ENCODE data around the gene TEX12. TPM values are rescaled to one million over a fixed set of nuclear protein-coding genes. Genes with fewer than 3 reads are reported as not detected.

Gene TEX12
- total and polyA plus RNA-seq, 10 donors = 0.16 to 2.9 (median 0.57) TPM; not detected in 5

DNA sequence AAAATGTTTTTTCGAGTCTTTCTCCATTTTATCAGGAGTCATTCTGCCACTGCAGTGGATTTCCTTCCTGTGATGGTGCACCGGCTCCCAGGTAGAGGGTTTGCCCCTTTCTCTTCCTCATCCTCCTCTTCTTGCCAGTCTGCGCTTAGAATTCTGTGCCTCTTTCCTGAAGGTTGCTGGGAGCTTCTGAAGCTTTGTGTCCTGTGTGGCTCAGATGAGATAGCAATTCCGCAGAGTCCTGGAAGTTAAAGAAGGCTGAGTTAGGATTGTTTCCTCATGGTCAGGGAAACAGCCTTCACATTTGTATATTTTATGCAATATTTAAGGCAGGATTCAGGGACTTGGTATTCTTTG lies 8.4 kb downstream of the TEX12 start:
- Histone ChIP-seq H3K36me3 (no peaks in the 10 kb centered on the region), H3K9me3 (no peaks in the 10 kb centered on the region), H3K27me3 (replicated peaks in 1 of 7) (peaks cover 0 to 4% (median 0%) of the 10 kb centered on the region in 7 donors), H3K27ac (peak overlapping the region in 1 of 8 donors; percentile 22), H3K4me3 (peak overlapping the region in 5 of 8 donors; percentile 6 to 58 (median 9)), H3K4me1 (peaks cover 6 to 36% (median 24%) of the 10 kb centered on the region in 6 donors)
- no peak for DNase-seq
- WGBS, 5 donors = 25 to 33% (median 27%) methylated on average over 4 of the region's 4 CpGs
- TF ChIP-seq POLR2A (IDR thresholded peaks at IDR 0.05) (no peak), POLR2AphosphoS5 (IDR thresholded peaks at IDR 0.05) (no peak)
- TF ChIP-seq, protein P1, sequence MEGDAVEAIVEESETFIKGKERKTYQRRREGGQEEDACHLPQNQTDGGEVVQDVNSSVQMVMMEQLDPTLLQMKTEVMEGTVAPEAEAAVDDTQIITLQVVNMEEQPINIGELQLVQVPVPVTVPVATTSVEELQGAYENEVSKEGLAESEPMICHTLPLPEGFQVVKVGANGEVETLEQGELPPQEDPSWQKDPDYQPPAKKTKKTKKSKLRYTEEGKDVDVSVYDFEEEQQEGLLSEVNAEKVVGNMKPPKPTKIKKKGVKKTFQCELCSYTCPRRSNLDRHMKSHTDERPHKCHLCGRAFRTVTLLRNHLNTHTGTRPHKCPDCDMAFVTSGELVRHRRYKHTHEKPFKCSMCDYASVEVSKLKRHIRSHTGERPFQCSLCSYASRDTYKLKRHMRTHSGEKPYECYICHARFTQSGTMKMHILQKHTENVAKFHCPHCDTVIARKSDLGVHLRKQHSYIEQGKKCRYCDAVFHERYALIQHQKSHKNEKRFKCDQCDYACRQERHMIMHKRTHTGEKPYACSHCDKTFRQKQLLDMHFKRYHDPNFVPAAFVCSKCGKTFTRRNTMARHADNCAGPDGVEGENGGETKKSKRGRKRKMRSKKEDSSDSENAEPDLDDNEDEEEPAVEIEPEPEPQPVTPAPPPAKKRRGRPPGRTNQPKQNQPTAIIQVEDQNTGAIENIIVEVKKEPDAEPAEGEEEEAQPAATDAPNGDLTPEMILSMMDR (IDR thresholded peaks at IDR 0.05 in 8 of 11, conservative IDR thresholded peaks at IDR 0.05 in 3 of 11) = no peak
- intact Hi-C loops (cut with DNase I; ENCODE audit: low total_unique reads) = no loop called here

DNA sequence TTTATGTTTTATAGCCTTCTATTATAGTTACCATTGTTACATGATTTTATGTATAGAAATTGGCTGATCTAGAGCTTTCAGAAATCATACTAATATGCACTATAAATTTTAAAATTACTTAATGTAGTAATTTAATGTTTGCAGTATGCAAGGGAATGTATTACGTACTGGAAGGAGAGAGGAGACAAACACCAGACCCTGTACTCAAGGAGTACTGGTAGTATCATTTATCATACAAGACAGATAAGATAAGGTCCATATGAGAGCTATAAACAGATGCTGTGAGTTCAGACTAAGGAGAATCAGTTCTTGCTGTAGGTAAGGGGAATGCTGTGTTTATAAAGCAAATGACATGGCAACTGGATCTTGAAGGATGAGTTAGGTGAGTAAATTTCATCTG lies 8.9 kb downstream of the TEX12 start:
- DNase-seq = no peak
- Histone ChIP-seq H3K36me3 (no peaks in the 10 kb centered on the region), H3K27ac (no peak overlapping the region), H3K4me1 (peaks cover 6 to 36% (median 24%) of the 10 kb centered on the region in 6 donors), H3K4me3 (no peak overlapping the region), H3K27me3 (replicated peaks in 1 of 7) (peaks cover 0 to 4% (median 0%) of the 10 kb centered on the region in 7 donors), H3K9me3 (no peaks in the 10 kb centered on the region)
- no peak for TF ChIP-seq POLR2AphosphoS5 (IDR thresholded peaks at IDR 0.05)
- TF ChIP-seq, protein P1 (IDR thresholded peaks at IDR 0.05 in 8 of 11, conservative IDR thresholded peaks at IDR 0.05 in 3 of 11) = no peak
- TF ChIP-seq POLR2A (IDR thresholded peaks at IDR 0.05) = no peak
- WGBS, 5 donors = 93 to 98% (median 95%) methylated on average over 1 of the region's 1 CpG
- intact Hi-C loops (cut with DNase I; ENCODE audit: low total_unique reads) = no loop called here

DNA sequence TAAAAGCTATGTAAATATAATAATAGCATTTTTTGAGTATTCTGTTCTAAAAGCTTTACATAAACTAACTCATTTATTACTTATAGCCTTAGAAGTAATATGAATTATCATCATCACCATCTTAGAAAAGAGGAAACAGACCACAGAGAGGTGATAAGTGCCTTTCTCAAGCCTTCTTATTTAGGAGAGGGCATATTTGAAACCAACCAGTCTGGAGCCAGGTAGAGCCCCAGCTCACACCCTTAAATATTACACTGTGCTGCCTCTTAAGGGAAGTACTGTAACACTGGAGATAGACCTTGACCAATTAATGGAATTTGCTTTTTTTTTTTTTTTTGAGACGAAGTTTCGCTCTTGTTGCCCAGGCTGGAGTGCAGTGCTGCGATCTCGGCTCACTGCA lies 10.4 kb downstream of the TEX12 start:
- DNase-seq = no peak
- peaks cover 6 to 36% (median 24%) of the 10 kb centered on the region in 6 donors for H3K4me1 ChIP-seq
- no peaks in the 10 kb centered on the region for H3K9me3 ChIP-seq
- peaks cover 0 to 4% (median 0%) of the 10 kb centered on the region in 7 donors for H3K27me3 ChIP-seq (replicated peaks in 1 of 7)
- TF ChIP-seq POLR2A (IDR thresholded peaks at IDR 0.05) (no peak), POLR2AphosphoS5 (IDR thresholded peaks at IDR 0.05) (no peak)
- TF ChIP-seq, protein P1 (IDR thresholded peaks at IDR 0.05 in 8 of 11, conservative IDR thresholded peaks at IDR 0.05 in 3 of 11) = no peak
- no peak overlapping the region for H3K4me3 ChIP-seq
- H3K36me3 ChIP-seq = no peaks in the 10 kb centered on the region
- intact Hi-C loops (cut with DNase I; ENCODE audit: low total_unique reads) = no loop called here
- WGBS, 5 donors = 64 to 83% (median 81%) methylated on average over 2 to 4 of the region's 4 CpGs
- no peak overlapping the region for H3K27ac ChIP-seq

DNA sequence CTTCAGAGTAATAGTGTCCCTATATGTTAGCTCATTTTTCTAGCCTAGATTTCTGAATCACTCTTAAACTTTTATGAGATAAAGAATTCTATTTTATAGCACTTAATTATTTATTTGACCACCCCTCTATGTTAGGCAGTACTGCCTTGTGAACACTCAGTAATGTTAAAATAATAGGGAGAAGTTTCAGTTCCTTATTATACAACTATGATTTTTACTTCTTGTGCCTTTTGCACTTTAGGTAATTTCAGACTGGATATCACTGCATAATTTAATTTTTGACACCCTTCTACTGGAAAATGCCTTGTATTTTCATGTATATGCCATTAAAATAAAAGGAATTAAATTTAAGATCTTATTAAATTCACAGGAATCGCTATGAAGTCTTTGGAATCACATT lies 11.3 kb downstream of the TEX12 start:
- H3K27me3 ChIP-seq (replicated peaks in 1 of 7) = peaks cover 0 to 4% (median 0%) of the 10 kb centered on the region in 7 donors
- H3K27ac ChIP-seq = no peak overlapping the region
- intact Hi-C loops (cut with DNase I; ENCODE audit: low total_unique reads) = no loop called here
- H3K36me3 ChIP-seq = no peaks in the 10 kb centered on the region
- TF ChIP-seq, protein P1 (IDR thresholded peaks at IDR 0.05 in 8 of 11, conservative IDR thresholded peaks at IDR 0.05 in 3 of 11) = no peak
- TF ChIP-seq POLR2AphosphoS5 (IDR thresholded peaks at IDR 0.05) = no peak
- TF ChIP-seq POLR2A (IDR thresholded peaks at IDR 0.05) = no peak
- H3K9me3 ChIP-seq = no peaks in the 10 kb centered on the region
- WGBS, 5 donors = 84 to 98% (median 91%) methylated on average over 1 of the region's 1 CpG
- H3K4me1 ChIP-seq = peaks cover 6 to 36% (median 24%) of the 10 kb centered on the region in 6 donors
- H3K4me3 ChIP-seq = no peak overlapping the region
- DNase-seq = no peak
